OCI-LY3 (cell line): Measurements from ENCODE around the gene PMIS2.
"Not testable (repeated sequence)": the region's sequence is repeated elsewhere in the genome, so short reads cannot be mapped to it uniquely, and the experiment has no call there.

Source experiments
- H2AFZ ChIP-seq: fragments of 200-600, 300-600 bp; shearing (Covaris generic); 2 replicates; pipeline ENCODE4 v1.6.0; 2014; ENCODE audit warnings: antibody characterized with exemption, low read depth, low read length
- H3K27ac ChIP-seq: fragments of 200-600, 300-600 bp; sonication (generic); 2 replicates; pipeline ENCODE4 v1.5.1; 2014; ENCODE audit warnings: mild to moderate bottlenecking, low read length, moderate library complexity, mixed read lengths
- H3K27me3 ChIP-seq: fragments of 200-600, 300-600 bp; sonication (generic); 2 replicates; pipeline ENCODE4 v1.6.1; 2014; ENCODE audit warnings: low read depth, low read length, mixed read lengths
- H3K36me3 ChIP-seq: fragments of 200-600, 300-600 bp; sonication (generic); replicated peaks from 2 replicates; pipeline ENCODE3; 2014; ENCODE audit warnings: low read depth, low read length, mixed read lengths
- H3K4me1 ChIP-seq: fragments of 300-600, 200-600 bp; sonication (generic); 2 replicates; pipeline ENCODE4 v1.6.1; 2014; ENCODE audit warnings: low read length, mixed read lengths
- H3K4me2 ChIP-seq: fragments of 200-600, 300-600 bp; sonication (generic); 2 replicates; pipeline ENCODE4 v1.6.1; 2014; ENCODE audit warnings: low read length, mixed read lengths
- H3K4me3 ChIP-seq: fragments of 300-600, 200-600 bp; sonication (generic); 2 replicates; pipeline ENCODE4 v1.5.1; 2014; ENCODE audit warnings: antibody characterized with exemption, mild to moderate bottlenecking, low read length, moderate library complexity
- H3K79me2 ChIP-seq: fragments of 300-600, 200-600 bp; shearing (Covaris generic); 2 replicates; pipeline ENCODE4 v1.6.1; 2014; ENCODE audit warnings: mild to moderate bottlenecking, low read length, mixed read lengths
- H3K9ac ChIP-seq: fragments of 300-600, 200-600 bp; shearing (Covaris generic); 2 replicates; pipeline ENCODE4 v1.6.0; 2014; ENCODE audit warnings: mild to moderate bottlenecking, low read length, moderate library complexity
- H3K9me3 ChIP-seq: fragments of 200-600, 300-600 bp; shearing (Covaris generic); 2 replicates; pipeline ENCODE4 v1.6.1; 2014; ENCODE audit warnings: low read length, mixed read lengths; ENCODE audit not compliant: insufficient read depth
- H4K20me1 ChIP-seq: fragments of 200-600, 300-600 bp; sonication (generic); 2 replicates; pipeline ENCODE4 v1.6.1; 2016; ENCODE audit warnings: low read length, mixed read lengths; ENCODE audit not compliant: insufficient read depth
- EZH2phosphoT487 ChIP-seq: fragments of 200-600 bp; shearing (Covaris generic); IDR thresholded peaks from 2 replicates; pipeline ENCODE4 v1.6.1; 2018; ENCODE audit warnings: antibody characterized with exemption, mixed run types, low read depth
- TF ChIP-seq, protein P1 (sequence below): fragments of 200-600, 300-600 bp; sonication (generic); IDR thresholded peaks from 2 replicates; pipeline ENCODE4 v1.5.1; 2014; ENCODE audit warnings: antibody characterized with exemption, low read length, low read depth

The PMIS2 gene

DNA sequence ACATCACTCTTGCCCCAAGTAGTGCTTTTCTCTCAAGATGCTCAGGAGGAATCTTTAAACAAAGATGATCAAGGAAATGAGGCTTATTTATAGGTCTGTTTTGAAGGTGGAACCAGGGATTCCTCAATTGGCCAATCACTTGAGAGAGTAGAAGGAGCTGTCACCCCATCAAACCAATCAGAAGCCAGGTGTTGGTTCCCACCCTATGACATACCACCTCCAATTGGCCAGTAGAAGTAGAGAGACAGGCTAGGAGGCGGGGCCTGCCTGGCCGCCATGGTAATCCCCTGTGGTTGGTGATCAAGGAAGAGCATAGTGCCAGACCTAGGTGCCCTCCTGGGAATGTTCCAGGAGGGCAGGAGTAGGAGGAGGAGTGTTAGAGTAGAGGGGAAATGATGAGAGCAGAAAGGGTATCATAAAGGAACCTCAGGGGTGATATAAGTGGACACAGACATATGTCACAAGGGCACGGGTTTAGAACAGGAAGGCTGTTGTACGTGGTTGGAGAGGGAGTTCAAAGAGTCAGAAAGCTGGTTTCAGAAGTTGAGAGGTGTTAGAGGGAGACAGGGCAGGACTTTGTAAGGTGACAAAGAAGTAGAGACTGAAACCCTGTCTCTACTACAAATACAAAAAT, 10.5 kb downstream of the PMIS2 start:
- Histone ChIP-seq H3K27ac (no peak overlapping the region), H3K4me2 (no peak overlapping the region), H3K9me3 (no peaks in the 10 kb centered on the region), H3K4me1 (no peaks in the 10 kb centered on the region), H4K20me1 (no peaks in the 10 kb centered on the region), H3K79me2 (no peaks in the 10 kb centered on the region), H2AFZ (no peak overlapping the region), H3K9ac (no peak overlapping the region), H3K36me3 (no peaks in the 10 kb centered on the region), H3K4me3 (no peak overlapping the region), H3K27me3 (peaks cover 10% of the 10 kb centered on the region)
- TF ChIP-seq, protein P1, sequence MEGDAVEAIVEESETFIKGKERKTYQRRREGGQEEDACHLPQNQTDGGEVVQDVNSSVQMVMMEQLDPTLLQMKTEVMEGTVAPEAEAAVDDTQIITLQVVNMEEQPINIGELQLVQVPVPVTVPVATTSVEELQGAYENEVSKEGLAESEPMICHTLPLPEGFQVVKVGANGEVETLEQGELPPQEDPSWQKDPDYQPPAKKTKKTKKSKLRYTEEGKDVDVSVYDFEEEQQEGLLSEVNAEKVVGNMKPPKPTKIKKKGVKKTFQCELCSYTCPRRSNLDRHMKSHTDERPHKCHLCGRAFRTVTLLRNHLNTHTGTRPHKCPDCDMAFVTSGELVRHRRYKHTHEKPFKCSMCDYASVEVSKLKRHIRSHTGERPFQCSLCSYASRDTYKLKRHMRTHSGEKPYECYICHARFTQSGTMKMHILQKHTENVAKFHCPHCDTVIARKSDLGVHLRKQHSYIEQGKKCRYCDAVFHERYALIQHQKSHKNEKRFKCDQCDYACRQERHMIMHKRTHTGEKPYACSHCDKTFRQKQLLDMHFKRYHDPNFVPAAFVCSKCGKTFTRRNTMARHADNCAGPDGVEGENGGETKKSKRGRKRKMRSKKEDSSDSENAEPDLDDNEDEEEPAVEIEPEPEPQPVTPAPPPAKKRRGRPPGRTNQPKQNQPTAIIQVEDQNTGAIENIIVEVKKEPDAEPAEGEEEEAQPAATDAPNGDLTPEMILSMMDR = no peak
- TF ChIP-seq EZH2phosphoT487 = no peak

DNA sequence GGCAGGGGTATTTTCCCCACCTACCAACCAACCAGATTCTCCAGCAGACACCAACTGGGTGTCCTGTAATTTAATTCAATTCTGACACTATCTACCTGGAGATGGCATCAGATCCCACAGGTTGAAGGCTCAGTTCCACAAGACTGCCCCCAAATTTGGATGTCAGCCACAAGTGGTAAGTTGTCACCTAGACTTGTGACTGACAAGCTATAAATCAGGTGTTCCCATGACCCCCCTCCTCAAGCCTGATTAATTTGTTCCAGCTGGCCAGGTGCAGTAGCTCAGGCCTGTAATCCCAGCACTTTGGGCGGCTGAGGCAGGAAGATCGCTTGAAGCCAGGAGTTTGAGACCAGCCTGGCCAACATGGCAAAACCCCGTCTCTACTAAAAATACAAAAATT, 16.0 kb downstream of the PMIS2 start:
- H3K4me2 ChIP-seq = no peak overlapping the region
- H3K36me3 ChIP-seq = no peaks in the 10 kb centered on the region

DNA sequence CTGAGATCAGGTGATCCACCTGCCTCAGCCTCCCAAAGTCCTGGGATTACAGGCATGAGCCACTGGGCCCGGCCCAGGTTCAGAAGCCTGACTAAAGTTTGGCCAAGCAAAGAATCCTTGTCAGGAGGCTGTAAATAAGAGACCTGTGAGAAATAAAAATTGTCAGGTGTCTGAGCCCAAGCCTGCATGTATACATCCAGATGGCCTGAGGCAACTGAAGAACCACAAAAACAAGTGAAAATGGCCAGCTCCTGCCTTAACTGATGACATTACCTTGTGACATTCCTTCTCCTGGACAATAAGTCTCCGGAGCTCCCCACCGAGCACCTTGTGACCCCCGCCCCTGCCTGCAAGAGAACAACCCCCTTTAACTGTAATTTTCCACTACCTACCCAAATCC, 18.5 kb downstream of the PMIS2 start:
- H3K27ac ChIP-seq, H3K9ac ChIP-seq, H3K36me3 ChIP-seq, H3K4me1 ChIP-seq, H3K27me3 ChIP-seq, H2AFZ ChIP-seq, H4K20me1 ChIP-seq, H3K79me2 ChIP-seq, H3K4me2 ChIP-seq, H3K9me3 ChIP-seq, H3K4me3 ChIP-seq: not testable (repeated sequence)

More for the DNA sequence above, 16.0 kb downstream of the PMIS2 start:
- H3K9ac ChIP-seq = no peak overlapping the region
- H3K27ac ChIP-seq = no peak overlapping the region
- H3K4me3 ChIP-seq = no peak overlapping the region
- peaks cover 10% of the 10 kb centered on the region for H3K27me3 ChIP-seq
- H3K4me1 ChIP-seq = no peaks in the 10 kb centered on the region
- H4K20me1 ChIP-seq = no peaks in the 10 kb centered on the region
- H3K9me3 ChIP-seq = no peaks in the 10 kb centered on the region
- no peaks in the 10 kb centered on the region for H3K79me2 ChIP-seq
- TF ChIP-seq EZH2phosphoT487 = no peak
- TF ChIP-seq, protein P1 = no peak
- H2AFZ ChIP-seq = no peak overlapping the region

DNA sequence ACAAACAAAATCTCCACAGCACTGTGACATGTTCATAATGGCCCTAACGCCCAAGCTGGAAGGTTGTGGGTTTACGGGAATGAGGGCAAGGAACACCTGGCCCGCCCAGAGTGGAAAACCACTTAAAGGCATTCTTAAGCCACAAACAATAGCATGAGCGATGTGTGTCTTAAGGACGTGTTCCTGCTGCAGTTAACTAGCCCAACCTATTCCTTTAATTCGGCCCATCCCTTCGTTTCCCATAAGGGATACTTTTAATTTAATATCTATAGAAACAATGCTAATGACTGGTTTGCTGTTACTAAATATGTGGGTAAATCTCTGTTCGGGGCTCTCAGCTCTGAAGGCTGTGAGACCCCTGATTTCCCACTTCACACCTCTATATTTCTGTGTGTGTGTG, 21.2 kb downstream of the PMIS2 start:
- H3K4me1 ChIP-seq = peaks cover 22% of the 10 kb centered on the region
- H3K4me3 ChIP-seq, H4K20me1 ChIP-seq, H3K36me3 ChIP-seq, H3K4me2 ChIP-seq, H3K79me2 ChIP-seq, H2AFZ ChIP-seq, H3K9ac ChIP-seq, H3K27ac ChIP-seq, H3K9me3 ChIP-seq, H3K27me3 ChIP-seq: not testable (repeated sequence)

DNA sequence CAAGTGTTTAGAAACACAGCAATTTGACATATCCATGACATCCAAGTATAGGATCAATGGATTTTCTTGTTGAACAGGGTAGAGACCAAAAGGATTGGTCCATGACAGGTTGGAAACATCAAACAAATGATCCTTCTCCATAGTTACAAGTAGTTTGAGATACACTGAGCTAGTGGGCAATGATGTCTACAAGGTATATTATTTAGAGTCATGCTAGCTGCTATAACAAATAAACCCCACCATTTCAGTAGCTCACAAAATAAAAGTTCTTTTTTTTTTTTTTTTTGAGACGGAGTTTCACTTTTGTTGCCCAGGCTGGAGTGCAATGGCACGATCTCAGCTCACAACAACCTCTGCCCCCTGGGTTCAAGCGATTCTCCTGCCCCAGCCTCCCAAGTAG, 21.7 kb downstream of the PMIS2 start:
- no peaks in the 10 kb centered on the region for H3K36me3 ChIP-seq
- no peaks in the 10 kb centered on the region for H4K20me1 ChIP-seq
- no peak overlapping the region for H3K27ac ChIP-seq
- no peak overlapping the region for H3K4me2 ChIP-seq
- peaks cover 23% of the 10 kb centered on the region for H3K4me1 ChIP-seq
- no peak overlapping the region for H3K9ac ChIP-seq
- no peaks in the 10 kb centered on the region for H3K27me3 ChIP-seq
- TF ChIP-seq EZH2phosphoT487 = no peak
- TF ChIP-seq, protein P1 = no peak
- H2AFZ ChIP-seq = no peak overlapping the region
- H3K4me3 ChIP-seq = no peak overlapping the region
- H3K79me2 ChIP-seq = no peaks in the 10 kb centered on the region
- H3K9me3 ChIP-seq = 0 out of 2 replicates have a peak, but pooled peaks cover 4% of the 10 kb centered on the region
